GM13976 (cell line): ENCODE measurements around the gene ZNF469.

Source experiments
- DNase-seq: peaks from one replicate; pipeline ENCODE4 v3.0.0; 2012; ENCODE audit warnings: low spot score
- in situ Hi-C: fragments of 300-500 bp; cut with MboI; formaldehyde crosslinking; loops from one replicate; pipeline ENCODE4 v1.12.0; 2022; ENCODE audit warnings: low sequenced_read_pairs, mixed read lengths, inconsistent platforms; ENCODE audit not compliant: unreplicated experiment
- TF ChIP-seq, protein P1 (sequence below): IDR thresholded peaks from 2 replicates; pipeline ENCODE4 v1.5.1; 2012; ENCODE audit warnings: borderline replicate concordance, mild to moderate bottlenecking; ENCODE audit not compliant: insufficient read depth; ENCODE audit errors: extremely low read depth, missing control alignments, control extremely low read depth

The ZNF469 gene

GRCh38 chr16:88418869-88419268 lies 36.1 kb downstream of the ZNF469 start:
- in situ Hi-C loops = no loop called here
- TF ChIP-seq, protein P1, sequence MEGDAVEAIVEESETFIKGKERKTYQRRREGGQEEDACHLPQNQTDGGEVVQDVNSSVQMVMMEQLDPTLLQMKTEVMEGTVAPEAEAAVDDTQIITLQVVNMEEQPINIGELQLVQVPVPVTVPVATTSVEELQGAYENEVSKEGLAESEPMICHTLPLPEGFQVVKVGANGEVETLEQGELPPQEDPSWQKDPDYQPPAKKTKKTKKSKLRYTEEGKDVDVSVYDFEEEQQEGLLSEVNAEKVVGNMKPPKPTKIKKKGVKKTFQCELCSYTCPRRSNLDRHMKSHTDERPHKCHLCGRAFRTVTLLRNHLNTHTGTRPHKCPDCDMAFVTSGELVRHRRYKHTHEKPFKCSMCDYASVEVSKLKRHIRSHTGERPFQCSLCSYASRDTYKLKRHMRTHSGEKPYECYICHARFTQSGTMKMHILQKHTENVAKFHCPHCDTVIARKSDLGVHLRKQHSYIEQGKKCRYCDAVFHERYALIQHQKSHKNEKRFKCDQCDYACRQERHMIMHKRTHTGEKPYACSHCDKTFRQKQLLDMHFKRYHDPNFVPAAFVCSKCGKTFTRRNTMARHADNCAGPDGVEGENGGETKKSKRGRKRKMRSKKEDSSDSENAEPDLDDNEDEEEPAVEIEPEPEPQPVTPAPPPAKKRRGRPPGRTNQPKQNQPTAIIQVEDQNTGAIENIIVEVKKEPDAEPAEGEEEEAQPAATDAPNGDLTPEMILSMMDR = no peak
- DNase-seq = no peak

DNA sequence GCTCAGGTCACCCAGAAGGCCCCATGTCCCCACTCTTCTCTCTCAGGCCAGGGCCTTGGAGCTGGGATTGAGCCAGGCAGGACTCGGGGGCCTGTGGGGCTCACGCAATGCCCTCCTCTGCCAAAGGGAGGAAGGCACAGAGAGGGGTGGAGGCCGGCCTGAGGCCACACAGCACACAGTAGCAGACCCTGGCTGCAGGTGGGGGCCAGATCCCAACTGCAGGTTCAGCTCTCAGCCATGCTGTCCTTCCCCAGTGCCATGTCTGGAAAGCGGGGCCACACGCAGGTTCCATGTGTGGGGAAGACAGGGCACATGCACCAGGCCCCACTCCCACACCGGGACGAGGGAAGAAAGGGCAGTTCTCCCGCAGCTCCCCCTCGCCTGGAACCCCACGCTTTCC lies 37.0 kb downstream of the ZNF469 start:
- DNase-seq = no peak
- in situ Hi-C loops = no loop called here

DNA sequence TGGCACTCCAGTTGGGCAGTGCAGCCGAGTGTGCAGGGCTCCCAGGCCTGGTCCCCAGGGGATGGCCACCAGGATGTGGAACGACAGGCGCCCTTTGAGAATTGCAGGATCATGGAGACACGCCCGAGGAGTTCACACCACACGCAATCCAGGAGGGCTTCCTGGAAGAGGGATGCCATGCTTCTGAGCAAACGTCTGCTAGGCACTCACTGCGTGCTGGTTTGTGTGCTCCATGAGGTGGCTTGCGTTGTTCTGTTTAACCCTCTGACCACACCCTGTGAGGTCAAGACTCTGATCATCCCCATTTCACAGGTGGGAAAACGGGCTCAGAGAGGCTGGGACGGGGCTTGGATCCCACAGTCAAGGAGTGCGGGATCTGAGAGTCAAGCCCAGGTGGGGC lies 37.7 kb downstream of the ZNF469 start:
- in situ Hi-C loops = no loop called here
- TF ChIP-seq, protein P1 = no peak
- DNase-seq = no peak

More for the DNA sequence above, 37.0 kb downstream of the ZNF469 start:
- TF ChIP-seq, protein P1 = no peak

DNA sequence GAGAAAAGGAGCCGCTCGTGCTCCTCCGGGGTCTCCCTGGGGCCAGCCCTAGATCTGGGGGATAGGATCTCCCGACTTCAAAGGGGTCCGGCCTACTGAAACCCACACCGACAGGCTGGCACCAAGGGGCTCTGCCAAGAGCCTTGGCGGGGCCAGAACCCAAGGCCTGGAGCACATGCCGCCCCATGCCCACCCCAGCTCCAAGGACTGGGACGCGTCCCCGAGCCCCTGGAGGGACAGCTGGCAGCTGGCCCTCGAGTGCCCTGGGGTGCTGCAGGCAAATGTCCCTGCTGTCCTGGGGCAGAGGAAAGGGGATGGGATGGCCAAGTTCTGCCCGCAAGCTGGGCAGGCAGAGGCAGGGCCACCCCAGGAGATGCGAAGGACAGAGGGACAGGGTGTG lies 38.5 kb downstream of the ZNF469 start:
- TF ChIP-seq, protein P1 = no peak
- in situ Hi-C loops = no loop called here

GRCh38 chr16:88421871-88422433 lies 39.2 kb downstream of the ZNF469 start:
- in situ Hi-C loops = no loop called here
- TF ChIP-seq, protein P1 = no peak

More for the DNA sequence above, 38.5 kb downstream of the ZNF469 start:
- DNase-seq = no peak

GRCh38 chr16:88422733-88423447 lies 40.1 kb downstream of the ZNF469 start:
- in situ Hi-C loops = no loop called here

More at GRCh38 chr16:88421871-88422433, 39.2 kb downstream of the ZNF469 start:
- DNase-seq = no peak

More at GRCh38 chr16:88422733-88423447, 40.1 kb downstream of the ZNF469 start:
- DNase-seq = no peak
- TF ChIP-seq, protein P1 = no peak
